IMR-90 (cell line): ENCODE results near the gene CDKN1C. TPM values are rescaled to one million over a fixed set of nuclear protein-coding genes. Genes with fewer than 3 reads are reported as not detected.

Experiments
- ATAC-seq: fragments of 200-7000 bp; cut with Tn5 transposase; 2 replicates; pipeline ENCODE4 v1.9.1; 2020; ENCODE audit warnings: low read depth, mild to moderate bottlenecking, moderate library complexity
- BruUV-seq: library from RNA; stranded (reverse); fragments of 400-500 nt; replicated peaks from 2 replicates; lab custom pipeline; 2021; lab: Mats Ljungman, UMichigan
- CTCF ChIA-PET: fragments of 300-600 bp; formaldehyde crosslinking; extraction: SDS; loops from one replicate; lab custom pipeline; 2021; ENCODE audit warnings: antibody characterized with exemption; lab: Yijun Ruan, JAX
- POLR2A ChIA-PET: fragments of 300-600 bp; sonication (Branson Sonifier 250); formaldehyde crosslinking; loops from one replicate; lab custom pipeline; 2022; ENCODE audit warnings: antibody characterized with exemption; ENCODE audit not compliant: unreplicated experiment; lab: Charles Lee
- DNase-seq: peaks from one replicate; pipeline ENCODE4 v3.0.0; 2013
- H2AFZ ChIP-seq: replicated peaks from 2 replicates; pipeline ENCODE3; 2013; ENCODE audit warnings: low read length, mild to moderate bottlenecking; ENCODE audit not compliant: poor library complexity
- H2AK5ac ChIP-seq: 2 replicates; pipeline ENCODE4 v1.6.1; 2013; ENCODE audit warnings: low read depth, low read length, inconsistent platforms
- H2AK9ac ChIP-seq: replicated peaks from 2 replicates; pipeline ENCODE3; 2013; ENCODE audit warnings: mild to moderate bottlenecking, low read depth, low read length, moderate library complexity; ENCODE audit not compliant: poor library complexity
- H2BK120ac ChIP-seq: 2 replicates; pipeline ENCODE4 v1.6.1; 2013; ENCODE audit warnings: low read depth, low read length, inconsistent platforms
- H2BK15ac ChIP-seq: 3 replicates; pipeline ENCODE4 v1.6.1; 2013; ENCODE audit warnings: low read depth, low read length, inconsistent platforms
- H2BK20ac ChIP-seq: 2 replicates; pipeline ENCODE4 v1.6.1; 2013; ENCODE audit warnings: low read depth, mild to moderate bottlenecking, inconsistent platforms, low read length, moderate library complexity
- H2BK5ac ChIP-seq: 2 replicates; pipeline ENCODE4 v1.6.1; 2013; ENCODE audit warnings: mild to moderate bottlenecking, low read depth, low read length, inconsistent platforms; ENCODE audit not compliant: poor library complexity, severe bottlenecking
- H3K14ac ChIP-seq: replicated peaks from 2 replicates; pipeline ENCODE4 v1.6.1; 2013; ENCODE audit warnings: low read depth, low read length, inconsistent platforms
- H3K18ac ChIP-seq: 2 replicates; pipeline ENCODE4 v1.6.1; 2013; ENCODE audit warnings: low read depth, low read length, control low read depth
- H3K23ac ChIP-seq: 2 replicates; pipeline ENCODE4 v1.6.1; 2013; ENCODE audit warnings: low read depth, low read length, inconsistent platforms
- H3K27ac ChIP-seq: 2 replicates; pipeline ENCODE4 v1.5.1; 2013; ENCODE audit warnings: mild to moderate bottlenecking, control low read depth, low read length; ENCODE audit not compliant: insufficient read depth
- H3K27me3 ChIP-seq: 2 replicates; pipeline ENCODE4 v1.6.1; 2013; ENCODE audit warnings: low read length; ENCODE audit not compliant: control insufficient read depth, insufficient read depth
- H3K36me3 ChIP-seq: 2 replicates; pipeline ENCODE4 v1.6.1; 2013; ENCODE audit warnings: low read length, mixed read lengths; ENCODE audit not compliant: control insufficient read depth, insufficient read depth
- H3K4ac ChIP-seq: 2 replicates; pipeline ENCODE4 v1.6.1; 2013; ENCODE audit warnings: low read depth, low read length, inconsistent platforms
- H3K4me1 ChIP-seq: 2 replicates; pipeline ENCODE4 v1.6.1; 2013; ENCODE audit warnings: low read length, mixed read lengths; ENCODE audit not compliant: control insufficient read depth, insufficient read depth
- H3K4me2 ChIP-seq: 2 replicates; pipeline ENCODE4 v1.6.1; 2013; ENCODE audit warnings: low read depth, mild to moderate bottlenecking, control low read depth, low read length, moderate library complexity
- H3K4me3 ChIP-seq: 2 replicates; pipeline ENCODE4 v1.5.1; 2013; ENCODE audit warnings: low read depth, mild to moderate bottlenecking, control low read depth, low read length, moderate library complexity; ENCODE audit not compliant: insufficient read depth
- H3K56ac ChIP-seq: 2 replicates; pipeline ENCODE4 v1.6.1; 2013; ENCODE audit warnings: low read length, inconsistent platforms; ENCODE audit not compliant: insufficient read depth; ENCODE audit errors: extremely low read depth
- H3K79me1 ChIP-seq, 2 experiments: 2 replicates each; pipeline ENCODE4 v1.6.1; 2013; ENCODE audit warnings: low read length in 2 of 2, inconsistent platforms in 1 of 2, low read depth in 1 of 2
- H3K9ac ChIP-seq: 2 replicates; pipeline ENCODE4 v1.6.1; 2013; ENCODE audit warnings: low read depth, low read length, control low read depth
- H3K9me1 ChIP-seq: 2 replicates; pipeline ENCODE4 v1.6.1; 2013; ENCODE audit warnings: low read length, inconsistent platforms; ENCODE audit not compliant: insufficient read depth
- H3K9me3 ChIP-seq: 2 replicates; pipeline ENCODE4 v1.6.1; 2013; ENCODE audit warnings: low read length; ENCODE audit not compliant: control insufficient read depth, insufficient read depth
- H4K20me1 ChIP-seq: 2 replicates; pipeline ENCODE4 v1.6.1; 2013; ENCODE audit warnings: low read length, inconsistent platforms; ENCODE audit not compliant: insufficient read depth
- H4K5ac ChIP-seq: 2 replicates; pipeline ENCODE4 v1.6.1; 2013; ENCODE audit warnings: mild to moderate bottlenecking, low read depth, low read length, control low read depth
- H4K8ac ChIP-seq, 2 experiments: 2 replicates each; pipeline ENCODE4 v1.6.1; 2013; ENCODE audit warnings: low read depth in 2 of 2, low read length in 2 of 2, control low read depth in 1 of 2, inconsistent platforms in 1 of 2
- H4K91ac ChIP-seq: 2 replicates; pipeline ENCODE4 v1.6.1; 2013; ENCODE audit warnings: low read depth, low read length, inconsistent platforms; ENCODE audit not compliant: insufficient read depth
- BHLHE40 ChIP-seq: fragments of 150-350 bp; IDR thresholded peaks from 2 replicates; pipeline ENCODE4 v1.6.1; 2016; ENCODE audit warnings: mild to moderate bottlenecking, low read depth, low read length
- MXI1 ChIP-seq: IDR thresholded peaks from 2 replicates; pipeline ENCODE4 v1.6.1; 2012; ENCODE audit warnings: low read depth, mild to moderate bottlenecking, low read length, moderate library complexity, borderline replicate concordance
- whole genome bisulfite sequencing, 2 experiments: methylation state at CpG; one replicate each; pipeline versions ENCODE4 v1.1.5 to v1.1.7; 2013; ENCODE audit warnings: missing lambda C conversion rate in 2 of 2; ENCODE audit not compliant: insufficient read length in 1 of 2; ENCODE audit errors: extremely low coverage in 2 of 2; 5-methylcytosine and 5-hydroxymethylcytosine counted together
- dilution Hi-C: fragments of 300-500 bp; cut with HindIII; formaldehyde crosslinking; loops from one replicate; pipeline ENCODE4 v1.14.3; 2018; ENCODE audit warnings: low sequenced_read_pairs; ENCODE audit not compliant: unreplicated experiment
- in situ Hi-C: fragments of 300-500 bp; cut with MboI; formaldehyde crosslinking; loops from 3 replicates; pipeline ENCODE4 v1.14.3; 2019; ENCODE audit warnings: low sequenced_read_pairs, inconsistent platforms, mixed read lengths
- intact Hi-C: fragments of 100-400 bp; cut with micrococcal nuclease; formaldehyde crosslinking; loops from 2 replicates; pipeline ENCODE4 v1.10.0; 2022
- polyA plus RNA-seq, 3 experiments: library from polyadenylated mRNA; depleted of rRNA; stranded (reverse); fragments of >200 nt; gene quantifications; 2 replicates each; pipeline ENCODE4 v1.2.3, GENCODE V29; 2012; ENCODE audit warnings: low replicate concordance in 1 of 3
- total RNA-seq: library from RNA; depleted of rRNA; stranded (reverse); fragments of >200 nt; gene quantifications from 2 replicates; pipeline ENCODE4 v1.2.3, GENCODE V29; 2012

CDKN1C gene
- total and polyA plus RNA-seq, 2 of the 4 experiments (the other 2 are of a cell fraction): 1.6 to 3.0 TPM

DNA sequence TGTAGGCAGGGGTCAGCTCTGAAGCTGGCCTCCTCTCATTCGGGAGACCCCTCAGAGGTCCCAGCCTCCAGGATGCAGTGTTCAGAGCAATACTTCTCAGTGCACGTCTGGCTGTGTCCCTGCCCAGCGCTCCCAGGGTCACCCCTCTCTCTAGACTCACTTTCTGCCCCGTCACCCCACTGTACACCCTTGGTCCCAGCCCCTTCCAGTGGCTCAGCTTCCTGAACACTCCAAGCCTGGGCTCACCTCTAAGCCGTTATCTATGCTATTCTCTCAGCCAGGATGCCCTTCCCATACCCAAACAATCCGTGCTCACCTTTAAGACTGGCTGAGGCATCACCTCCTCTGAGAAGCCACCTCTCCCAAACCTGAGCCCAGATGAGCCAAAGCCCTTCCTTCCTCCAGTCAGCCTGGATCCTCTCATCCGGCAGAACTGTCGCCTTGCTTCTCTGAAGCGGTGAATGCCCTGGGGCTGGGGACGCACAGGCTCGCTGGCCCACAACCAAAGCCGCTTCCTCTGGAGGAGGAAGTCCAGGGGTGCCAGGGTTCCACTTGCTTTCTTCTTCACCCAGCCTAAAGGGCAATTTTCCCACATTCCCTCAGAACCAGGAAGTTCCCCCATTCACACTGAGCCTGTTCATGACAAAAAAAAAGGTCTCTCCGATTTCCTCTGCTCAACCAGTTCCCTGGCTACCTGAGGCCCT is 13.7 kb upstream of the CDKN1C start:
- no peak overlapping the region for H3K4me2 ChIP-seq
- CTCF ChIA-PET: interaction anchor here (1.2 kb wide), 1 partner anchor 366 kb away, joined by 4 read pairs; no protein-coding TSS in a partner anchor

More for the DNA sequence above, 13.7 kb upstream of the CDKN1C start:
- H3K27ac ChIP-seq: peak overlapping the region; percentile 33
- H3K36me3 ChIP-seq: no peaks in the 10 kb centered on the region
- H2AK5ac ChIP-seq: peak overlapping the region; percentile 98
- DNase-seq (no peak), ATAC-seq (no peak)
- 81% methylated on average over 6 of the region's 13 CpGs; no CpG with 5 or more reads in 1 of the 2 experiments for WGBS, 2 experiments
- H3K9me3 ChIP-seq: no peaks in the 10 kb centered on the region
- H3K4me1 ChIP-seq: peaks cover 27% of the 10 kb centered on the region
- H4K5ac ChIP-seq: peak overlapping the region; percentile 61
- peak overlapping the region; percentile 94 for H2BK20ac ChIP-seq
- H3K27me3 ChIP-seq: no peaks in the 10 kb centered on the region
- in situ Hi-C loops (loop anchor here (10.0 to 25.0 kb wide), 2 partner anchors 474 to 712 kb away; no protein-coding TSS in a partner anchor), dilution Hi-C loops (no loop called here), intact Hi-C loops (loop anchor here (10.0 kb wide), 1 partner anchor 704 kb away; no protein-coding TSS in a partner anchor)
- H2BK5ac ChIP-seq: peak overlapping the region; percentile 69
- no peak overlapping the region for H3K4me3 ChIP-seq
- peak overlapping the region; percentile 94 for H3K4ac ChIP-seq
- peak overlapping the region; percentile 64 to 83 for H4K8ac ChIP-seq
- peak overlapping the region; percentile 96 for H4K91ac ChIP-seq
- peak overlapping the region; percentile 95 for H2AK9ac ChIP-seq
- TF ChIP-seq MXI1 (no peak), BHLHE40 (no peak)
- peak overlapping the region; percentile 88 for H2AFZ ChIP-seq
- H2BK120ac ChIP-seq: peak overlapping the region; percentile 93
- H4K20me1 ChIP-seq: no peaks in the 10 kb centered on the region
- peaks cover 4 to 25% of the 10 kb centered on the region in 2 experiments; a peak in 2 of 4 replicates for H3K79me1 ChIP-seq
- H3K9me1 ChIP-seq: peaks cover 24% of the 10 kb centered on the region
- H3K56ac ChIP-seq: no peak overlapping the region
- peak overlapping the region; percentile 90; the same call in 2 of the 3 replicates for H2BK15ac ChIP-seq
- H3K23ac ChIP-seq: peak overlapping the region; percentile 54; the same call in 1 of the 2 replicates
- POLR2A ChIA-PET: no interaction called here
- H3K14ac ChIP-seq: peak overlapping the region; percentile 84
- H3K18ac ChIP-seq: peak overlapping the region; percentile 56
- BruUV-seq: no TSS peak
- no peak overlapping the region for H3K9ac ChIP-seq
